Stimulated activated CD4-positive, alpha-beta T cell treated with anti-CD3 and anti-CD28 coated beads, Interleukin-2, amount 100 ng/mL, for 24 hours (primary cell): ENCODE measurements around the gene RXFP3.
"Not testable (repeated sequence)": the region's sequence is repeated elsewhere in the genome, so short reads cannot be mapped to it uniquely, and the experiment has no call there.

ENCODE experiments used
- DNase-seq, 2 donors: peaks; one replicate each; pipeline ENCODE4 v3.0.0-alpha.2; 2020

Gene RXFP3, protein sequence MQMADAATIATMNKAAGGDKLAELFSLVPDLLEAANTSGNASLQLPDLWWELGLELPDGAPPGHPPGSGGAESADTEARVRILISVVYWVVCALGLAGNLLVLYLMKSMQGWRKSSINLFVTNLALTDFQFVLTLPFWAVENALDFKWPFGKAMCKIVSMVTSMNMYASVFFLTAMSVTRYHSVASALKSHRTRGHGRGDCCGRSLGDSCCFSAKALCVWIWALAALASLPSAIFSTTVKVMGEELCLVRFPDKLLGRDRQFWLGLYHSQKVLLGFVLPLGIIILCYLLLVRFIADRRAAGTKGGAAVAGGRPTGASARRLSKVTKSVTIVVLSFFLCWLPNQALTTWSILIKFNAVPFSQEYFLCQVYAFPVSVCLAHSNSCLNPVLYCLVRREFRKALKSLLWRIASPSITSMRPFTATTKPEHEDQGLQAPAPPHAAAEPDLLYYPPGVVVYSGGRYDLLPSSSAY

DNA sequence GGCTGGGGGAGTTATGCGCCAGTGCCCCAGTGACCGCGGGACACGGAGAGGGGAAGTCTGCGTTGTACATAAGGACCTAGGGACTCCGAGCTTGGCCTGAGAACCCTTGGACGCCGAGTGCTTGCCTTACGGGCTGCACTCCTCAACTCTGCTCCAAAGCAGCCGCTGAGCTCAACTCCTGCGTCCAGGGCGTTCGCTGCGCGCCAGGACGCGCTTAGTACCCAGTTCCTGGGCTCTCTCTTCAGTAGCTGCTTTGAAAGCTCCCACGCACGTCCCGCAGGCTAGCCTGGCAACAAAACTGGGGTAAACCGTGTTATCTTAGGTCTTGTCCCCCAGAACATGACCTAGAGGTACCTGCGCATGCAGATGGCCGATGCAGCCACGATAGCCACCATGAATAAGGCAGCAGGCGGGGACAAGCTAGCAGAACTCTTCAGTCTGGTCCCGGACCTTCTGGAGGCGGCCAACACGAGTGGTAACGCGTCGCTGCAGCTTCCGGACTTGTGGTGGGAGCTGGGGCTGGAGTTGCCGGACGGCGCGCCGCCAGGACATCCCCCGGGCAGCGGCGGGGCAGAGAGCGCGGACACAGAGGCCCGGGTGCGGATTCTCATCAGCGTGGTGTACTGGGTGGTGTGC, at the start of gene RXFP3:
Gene RXFP3, plus strand, starts transcription at position 6 of the 636 bp plus-strand sequence. Its CDS starts 355 bp downstream, at position 361.
- no peak for DNase-seq

DNA sequence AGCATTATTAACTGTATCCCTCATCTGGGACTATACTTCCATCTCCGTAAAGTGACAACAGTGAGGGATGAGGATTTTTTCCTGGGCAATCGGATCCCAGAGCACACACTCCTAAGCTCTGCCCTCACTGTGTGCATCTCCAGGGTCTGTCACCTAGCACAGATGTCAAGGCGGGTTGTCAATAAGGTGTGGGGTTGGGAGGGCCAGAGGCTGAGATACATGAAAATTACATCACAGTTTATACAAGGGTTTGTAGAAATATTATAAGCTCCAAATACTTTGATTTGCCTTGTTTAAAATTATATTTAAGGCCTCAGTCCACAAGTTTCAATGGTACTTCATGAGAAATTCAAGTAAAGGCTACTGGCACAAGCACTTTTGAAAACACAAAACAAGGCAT, 48.9 kb upstream of the RXFP3 start:
- no peak for DNase-seq

- DNase-seq: no peak
These were observed 47.6 kb upstream of the RXFP3 start for GRCh38 chr5:33888587-33888986.

- DNase-seq: no peak
These were observed 45.8 kb upstream of the RXFP3 start for GRCh38 chr5:33890131-33891032.

DNA sequence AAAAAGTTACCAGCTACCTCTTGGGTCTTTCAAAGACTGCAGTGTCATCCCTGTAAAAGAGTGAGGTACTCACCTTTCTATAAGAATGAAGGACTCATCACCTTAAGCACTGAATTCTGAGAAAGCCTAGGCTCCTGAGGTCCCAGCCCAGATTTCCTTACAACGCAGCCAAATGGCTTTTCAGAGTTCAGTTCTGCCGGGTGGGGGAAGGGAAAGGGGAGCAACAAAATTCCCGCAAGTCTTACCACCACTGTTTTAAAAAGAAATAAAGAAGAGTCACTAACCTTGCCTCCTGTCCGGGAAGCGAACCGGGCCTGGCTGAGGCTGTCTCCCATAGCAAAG, 44.8 kb upstream of the RXFP3 start:
- DNase-seq: peak in 1 of 2 donors; percentile 3

- peak in 1 of 2 donors; percentile 1 for DNase-seq
These were observed 44.2 kb upstream of the RXFP3 start, which contains the start of gene ADAMTS12 for GRCh38 chr5:33891788-33892619. Gene ADAMTS12 (minus strand): TSS chr5:33891990. CDS start chr5:33891856, 134 bp downstream.

DNA sequence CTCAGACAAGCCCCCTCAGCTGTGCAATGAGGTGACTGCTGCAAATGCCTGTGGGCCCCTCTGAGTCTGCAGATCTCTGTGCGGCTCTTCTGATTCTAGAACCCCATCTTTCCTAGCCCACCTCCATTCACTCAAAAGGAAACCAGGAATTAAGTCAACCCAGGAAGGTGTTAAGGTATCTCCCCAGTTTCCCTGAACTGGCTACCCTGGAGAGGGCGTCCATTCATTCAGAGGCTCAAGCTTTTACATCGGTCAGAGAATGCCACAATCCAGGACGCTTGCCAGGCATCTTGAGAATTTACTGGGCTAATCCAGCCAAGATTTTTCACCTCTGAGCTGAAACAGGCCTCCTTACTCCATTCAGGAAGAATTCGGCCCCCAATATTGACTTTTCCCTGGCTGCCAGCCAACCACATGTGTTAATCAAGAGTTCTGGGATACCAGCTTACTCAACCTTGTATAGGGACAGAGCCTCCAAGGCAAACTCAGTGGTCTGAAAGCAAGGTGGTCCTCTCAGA, 43.5 kb upstream of the RXFP3 start:
- DNase-seq: no peak

DNA sequence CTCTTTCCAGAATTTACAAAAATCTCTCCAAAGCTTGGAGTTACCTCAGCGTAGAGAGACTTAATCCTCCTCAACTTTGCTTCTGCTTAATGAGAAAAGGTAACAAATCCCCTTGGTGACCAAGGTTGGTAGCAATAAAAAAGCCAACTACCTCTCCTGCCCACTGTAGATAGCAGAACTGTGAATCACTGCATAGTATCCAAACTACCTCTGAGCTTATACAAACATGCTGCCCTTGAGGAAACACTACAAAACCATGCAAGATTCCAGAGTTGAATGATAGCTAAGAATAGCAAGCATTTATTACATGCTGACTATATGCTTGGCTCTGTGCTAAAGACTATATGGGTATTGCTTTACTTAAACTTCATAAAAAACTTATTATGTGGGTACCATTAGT, 41.6 kb upstream of the RXFP3 start:
- DNase-seq: no peak

GRCh38 chr5:33901156-33901555, 35.0 kb upstream of the RXFP3 start:
- no peak for DNase-seq

GRCh38 chr5:33903118-33903517, 33.1 kb upstream of the RXFP3 start:
- DNase-seq: no peak

GRCh38 chr5:33905381-33905780, 30.8 kb upstream of the RXFP3 start:
- no peak for DNase-seq

- not testable (repeated sequence) for DNase-seq
These were observed 29.9 kb upstream of the RXFP3 start for GRCh38 chr5:33906248-33906647.

GRCh38 chr5:33914844-33915243, 21.3 kb upstream of the RXFP3 start:
- not testable (repeated sequence) for DNase-seq

DNA sequence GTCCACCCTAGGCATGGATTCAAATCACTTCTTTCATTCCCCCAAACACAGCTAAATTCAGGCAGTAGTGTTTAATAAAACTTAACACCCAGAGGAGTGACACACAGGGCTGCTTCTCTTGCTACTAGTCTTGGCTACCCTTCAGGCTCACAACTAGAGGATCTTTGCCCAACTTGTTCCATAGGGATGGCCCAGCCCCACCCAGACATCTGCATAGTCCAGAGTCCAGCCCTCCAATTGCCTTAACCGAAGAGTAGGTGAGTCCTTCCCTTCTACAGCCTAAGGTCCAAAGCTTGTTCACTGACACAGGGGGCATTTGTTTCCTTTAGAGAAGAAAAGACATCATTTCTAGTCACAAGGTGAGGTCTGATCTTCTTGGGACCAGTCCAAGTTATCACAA, 15.2 kb upstream of the RXFP3 start:
- DNase-seq: no peak

- no peak for DNase-seq
These were observed 10.9 kb upstream of the RXFP3 start for GRCh38 chr5:33925278-33925677.

DNA sequence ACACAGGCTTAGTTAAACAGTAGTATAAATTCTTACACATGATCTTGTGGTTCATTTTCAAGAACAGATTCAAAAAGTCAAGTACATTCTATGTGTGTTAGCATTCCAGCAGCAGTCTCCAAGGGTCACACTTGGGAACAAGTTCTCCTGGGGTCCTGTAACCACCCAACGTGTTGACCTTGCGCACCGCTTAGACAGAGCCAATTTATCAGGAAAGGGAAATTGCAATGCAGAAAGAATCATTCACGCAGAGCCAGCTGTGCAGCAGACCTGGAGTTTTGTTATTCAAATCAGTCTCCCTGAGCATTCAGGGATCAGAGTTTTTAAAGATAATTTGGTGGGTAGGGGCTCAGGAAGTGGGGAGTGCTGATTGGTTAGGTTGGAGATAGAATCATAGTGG, 8.5 kb upstream of the RXFP3 start:
- DNase-seq: no peak

DNA sequence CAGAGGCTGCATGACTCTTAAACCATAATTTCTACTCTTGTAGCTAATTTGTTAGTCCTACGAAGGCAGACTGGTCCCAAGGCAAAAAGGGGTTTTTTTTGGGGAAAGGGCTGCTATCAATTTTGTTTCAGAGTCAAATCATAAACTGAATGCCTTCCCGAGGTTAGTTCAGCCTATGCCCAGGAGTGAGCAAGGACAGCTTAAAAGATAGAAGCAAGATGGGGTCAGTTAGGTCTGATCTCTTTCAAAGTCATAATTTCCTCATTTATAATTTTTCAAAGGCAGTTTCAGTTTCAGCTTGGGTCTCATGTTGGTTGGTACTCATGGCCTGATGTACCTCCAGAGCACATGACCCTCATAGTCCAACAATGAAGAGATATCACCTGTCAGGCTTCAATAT, 7.9 kb upstream of the RXFP3 start:
- DNase-seq: no peak

DNA sequence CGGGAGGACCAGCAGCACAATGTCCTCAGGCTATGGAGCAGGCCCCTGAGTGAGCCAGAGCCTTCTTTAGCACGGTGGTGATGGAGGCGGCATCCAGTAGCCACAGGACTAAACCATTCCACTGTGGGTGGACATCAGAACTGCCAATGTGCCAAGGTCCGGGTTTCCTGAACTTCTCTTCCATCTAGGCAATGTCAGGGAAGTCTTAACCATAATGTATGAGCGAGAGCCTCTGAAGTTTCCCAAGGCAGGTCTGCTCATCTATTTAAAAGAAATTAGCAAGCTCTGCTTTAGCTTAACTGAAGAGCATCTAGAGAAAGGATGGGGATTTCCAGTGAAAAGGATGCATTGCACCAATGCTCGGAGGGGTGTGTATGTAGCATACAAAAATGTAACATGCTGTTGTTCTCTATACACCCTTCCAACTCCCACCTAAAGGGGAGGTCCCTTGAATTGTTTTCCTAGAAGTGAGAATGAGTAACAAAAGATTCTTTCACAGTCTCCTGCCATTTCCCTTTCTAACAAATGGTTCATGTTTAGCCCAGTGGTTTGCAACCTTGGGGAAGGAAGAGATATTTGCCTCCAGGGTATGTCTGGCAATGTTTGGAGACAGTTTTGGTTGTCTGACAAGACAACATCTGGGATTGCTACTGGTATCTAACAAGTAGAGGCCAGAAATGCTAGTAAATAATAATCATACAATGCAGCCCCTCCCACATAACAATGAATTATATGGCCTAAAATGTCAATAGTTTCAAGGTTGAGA, 6.1 kb upstream of the RXFP3 start:
- no peak for DNase-seq

GRCh38 chr5:33931136-33931535, 5.0 kb upstream of the RXFP3 start:
- DNase-seq: no peak

GRCh38 chr5:33933723-33934169, 2.4 kb upstream of the RXFP3 start:
- DNase-seq: no peak

GRCh38 chr5:33934176-33934575, 2.0 kb upstream of the RXFP3 start:
- no peak for DNase-seq
